H1 (cell line): ENCODE results near the gene GRIK2. TPM values are rescaled to one million over a fixed set of nuclear protein-coding genes. Genes with fewer than 3 reads are reported as not detected.

ENCODE experiments used
- CTCF ChIA-PET: fragments of 300-600 bp; sonication (Branson Sonifier 250); formaldehyde crosslinking; loops from one replicate; lab custom pipeline; 2021; ENCODE audit not compliant: partially characterized antibody; lab: Charles Lee
- POLR2A ChIA-PET: fragments of 300-600 bp; sonication (Branson Sonifier 250); formaldehyde crosslinking; loops from one replicate; lab custom pipeline; 2021; ENCODE audit warnings: inconsistent platforms; ENCODE audit not compliant: partially characterized antibody; lab: Charles Lee
- DNase-seq, 2 experiments: peaks; one replicate each; pipeline versions ENCODE4 v3.0.0 to v3.0.0-alpha.2; 2010 to 2022; ENCODE audit warnings: low spot score in 2 of 2, low read depth in 1 of 2, mixed read lengths in 1 of 2
- FAIRE-seq: peaks from 2 replicates; lab custom pipeline; 2011; peaks lifted over from hg19 to GRCh38; lab: Jason Lieb, UNC
- H2AFZ ChIP-seq: 2 replicates; pipeline ENCODE4 v1.8.1; 2012; ENCODE audit warnings: low read length, inconsistent platforms
- H2AK5ac ChIP-seq: 2 replicates; pipeline ENCODE4 v1.6.1; 2013; ENCODE audit warnings: low read depth, low read length
- H2BK120ac ChIP-seq: replicated peaks from 2 replicates; pipeline ENCODE3; 2013; ENCODE audit warnings: low read depth, low read length, inconsistent platforms
- H2BK12ac ChIP-seq: 2 replicates; pipeline ENCODE4 v1.6.1; 2013; ENCODE audit warnings: low read depth, low read length
- H2BK15ac ChIP-seq: 2 replicates; pipeline ENCODE4 v1.6.1; 2013; ENCODE audit warnings: low read length
- H2BK20ac ChIP-seq: 2 replicates; pipeline ENCODE4 v1.6.1; 2013; ENCODE audit warnings: low read length
- H2BK5ac ChIP-seq: 2 replicates; pipeline ENCODE4 v1.6.1; 2013; ENCODE audit warnings: low read depth, low read length
- H3K14ac ChIP-seq: 2 replicates; pipeline ENCODE4 v1.6.1; 2013; ENCODE audit warnings: inconsistent platforms; ENCODE audit not compliant: insufficient read length
- H3K18ac ChIP-seq: 2 replicates; pipeline ENCODE4 v1.6.1; 2013; ENCODE audit warnings: low read length; ENCODE audit errors: extremely low read depth
- H3K23ac ChIP-seq: 2 replicates; pipeline ENCODE4 v1.6.1; 2013; ENCODE audit warnings: inconsistent platforms; ENCODE audit not compliant: insufficient read length
- H3K23me2 ChIP-seq: 2 replicates; pipeline ENCODE4 v1.6.1; 2013; ENCODE audit warnings: low read depth, low read length
- H3K27ac ChIP-seq: 2 replicates; pipeline ENCODE4 v1.6.1; 2011; ENCODE audit warnings: low read depth, low read length, inconsistent platforms
- H3K27me3 ChIP-seq, 4 experiments: replicated peaks in 1 of 4; 1 replicate in 1 of 4; 2 replicates in 3 of 4; pipeline versions ENCODE4 v1.6.1 to v1.8.1; 2011 to 2013; ENCODE audit warnings: low read length in 3 of 4, mild to moderate bottlenecking in 3 of 4, inconsistent platforms in 2 of 4, mixed read lengths in 2 of 4, moderate library complexity in 1 of 4; ENCODE audit not compliant: control insufficient read depth in 3 of 4, insufficient read depth in 3 of 4; ENCODE audit errors: extremely low read depth in 1 of 4
- H3K36me3 ChIP-seq, 4 experiments: 2 replicates each; pipeline versions ENCODE4 v1.6.1 to v1.8.1; 2011 to 2013; ENCODE audit warnings: mild to moderate bottlenecking in 4 of 4, low read length in 3 of 4, moderate library complexity in 2 of 4, control low read depth in 1 of 4, inconsistent platforms in 1 of 4; ENCODE audit not compliant: insufficient read depth in 4 of 4, control insufficient read depth in 2 of 4
- H3K4ac ChIP-seq: replicated peaks from 2 replicates; pipeline ENCODE3; 2013; ENCODE audit warnings: low read length, low read depth, mixed read lengths, inconsistent platforms; ENCODE audit not compliant: insufficient read length
- H3K4me1 ChIP-seq, 4 experiments: replicated peaks in 1 of 4; 1 replicate in 1 of 4; 2 replicates in 3 of 4; pipeline versions ENCODE4 v1.6.1 to v1.8.1; 2011 to 2013; ENCODE audit warnings: low read length in 3 of 4, inconsistent platforms in 2 of 4, mixed read lengths in 1 of 4; ENCODE audit not compliant: insufficient read depth in 4 of 4, control insufficient read depth in 3 of 4
- H3K4me2 ChIP-seq, 2 experiments: 2 replicates each; pipeline versions ENCODE4 v1.6.1 to v1.8.1; 2011 to 2013; ENCODE audit warnings: low read depth in 2 of 2, low read length in 2 of 2, control low read depth in 1 of 2, inconsistent platforms in 1 of 2, mild to moderate bottlenecking in 1 of 2; ENCODE audit not compliant: insufficient read depth in 1 of 2
- H3K4me3 ChIP-seq, 4 experiments: fragments of 200-600, 300-600 bp in 1 of 4; sonication (generic), shearing (Covaris generic), sonication (Bioruptor Twin) in 1 of 4; 2 replicates each; pipeline versions ENCODE4 v1.5.1 to v1.8.1; 2011 to 2016; ENCODE audit warnings: low read length in 4 of 4, low read depth in 3 of 4, control low read depth in 2 of 4, inconsistent platforms in 2 of 4, mild to moderate bottlenecking in 2 of 4, mixed read lengths in 1 of 4, moderate library complexity in 1 of 4; ENCODE audit not compliant: insufficient read depth in 2 of 4; ENCODE audit errors: extremely low read depth in 1 of 4
- H3K56ac ChIP-seq: replicated peaks from 2 replicates; pipeline ENCODE3; 2013; ENCODE audit warnings: low read depth, mild to moderate bottlenecking, mixed read lengths, low read length, inconsistent platforms; ENCODE audit not compliant: insufficient read length
- H3K79me1 ChIP-seq: 2 replicates; pipeline ENCODE4 v1.6.1; 2013; ENCODE audit warnings: low read depth, low read length, control low read depth
- H3K79me2 ChIP-seq, 2 experiments: 2 replicates each; pipeline versions ENCODE4 v1.6.1 to v1.8.1; 2012 to 2013; ENCODE audit warnings: low read length in 2 of 2, mild to moderate bottlenecking in 2 of 2, inconsistent platforms in 1 of 2; ENCODE audit not compliant: insufficient read depth in 2 of 2, control insufficient read depth in 1 of 2
- H3K9ac ChIP-seq, 4 experiments: replicated peaks in 1 of 4; 1 replicate in 1 of 4; 2 replicates in 3 of 4; pipeline versions ENCODE4 v1.6.1 to v1.8.1; 2011 to 2013; ENCODE audit warnings: low read depth in 3 of 4, low read length in 3 of 4, control low read depth in 2 of 4, mild to moderate bottlenecking in 2 of 4, moderate library complexity in 2 of 4, inconsistent platforms in 1 of 4; ENCODE audit errors: extremely low read depth in 1 of 4
- H3K9me3 ChIP-seq, 2 experiments: 2 replicates each; pipeline versions ENCODE4 v1.6.1 to v1.8.1; 2012 to 2013; ENCODE audit warnings: mild to moderate bottlenecking in 2 of 2, moderate library complexity in 2 of 2, control low read depth in 1 of 2, inconsistent platforms in 1 of 2, low read depth in 1 of 2, low read length in 1 of 2, mixed read lengths in 1 of 2; ENCODE audit not compliant: insufficient read depth in 2 of 2
- H4K20me1 ChIP-seq, 2 experiments: replicated peaks in 1 of 2; 2 replicates each; pipeline versions ENCODE3 to v1.8.1; 2011 to 2013; ENCODE audit warnings: inconsistent platforms in 2 of 2, low read length in 2 of 2, mild to moderate bottlenecking in 1 of 2; ENCODE audit not compliant: insufficient read depth in 2 of 2, control insufficient read depth in 1 of 2
- H4K5ac ChIP-seq: 2 replicates; pipeline ENCODE4 v1.6.1; 2013; ENCODE audit warnings: low read length, low read depth, mixed read lengths, inconsistent platforms; ENCODE audit not compliant: insufficient read length
- H4K8ac ChIP-seq: 2 replicates; pipeline ENCODE4 v1.8.0; 2013; ENCODE audit warnings: mild to moderate bottlenecking, moderate library complexity, low read length, inconsistent platforms; ENCODE audit not compliant: insufficient read depth; ENCODE audit errors: extremely low read depth
- H4K91ac ChIP-seq: replicated peaks from 2 replicates; pipeline ENCODE3; 2013; ENCODE audit warnings: low read length, mixed read lengths, inconsistent platforms; ENCODE audit not compliant: insufficient read length
- CEBPB ChIP-seq: IDR thresholded peaks from 2 replicates; pipeline ENCODE4 v1.6.1; 2012; ENCODE audit warnings: low read depth, low read length
- EGR1 ChIP-seq: IDR thresholded peaks from 2 replicates; pipeline ENCODE4 v1.6.1; 2011; ENCODE audit warnings: low read depth, low read length, borderline replicate concordance
- HDAC6 ChIP-seq: IDR thresholded peaks from one replicate; pipeline ENCODE4 v1.7.1; 2012; ENCODE audit warnings: low read depth, mild to moderate bottlenecking, inconsistent platforms, low read length, moderate library complexity
- MAFK ChIP-seq: IDR thresholded peaks from 2 replicates; pipeline ENCODE4 v1.6.1; 2012; ENCODE audit warnings: low read depth, mild to moderate bottlenecking, improper control_type of control experiment, low read length
- NANOG ChIP-seq: IDR thresholded peaks from 2 replicates; pipeline ENCODE4 v1.6.1; 2011; ENCODE audit warnings: low read length, low read depth, mild to moderate bottlenecking, inconsistent platforms; ENCODE audit not compliant: insufficient read depth, poor library complexity, severe bottlenecking
- NRF1 ChIP-seq: IDR thresholded peaks from 2 replicates; pipeline ENCODE4 v1.6.1; 2011; ENCODE audit warnings: mild to moderate bottlenecking, low read depth, low read length, improper control_type of control experiment
- RBBP5 ChIP-seq: IDR thresholded peaks from 2 replicates; pipeline ENCODE4 v1.7.1; 2012; ENCODE audit warnings: low read depth, mild to moderate bottlenecking, inconsistent platforms, low read length, moderate library complexity, borderline replicate concordance
- RFX5 ChIP-seq: IDR thresholded peaks from 2 replicates; pipeline ENCODE4 v1.6.1; 2011; ENCODE audit warnings: low read depth, low read length, improper control_type of control experiment, borderline replicate concordance
- SUZ12 ChIP-seq: fragments of 200-600 bp; sonication (generic); IDR thresholded peaks from 2 replicates; pipeline ENCODE4 v1.6.1; 2012; ENCODE audit warnings: mild to moderate bottlenecking, inconsistent platforms, low read length, moderate library complexity, mixed read lengths
- TCF12 ChIP-seq: IDR thresholded peaks from 2 replicates; pipeline ENCODE4 v1.6.1; 2011; ENCODE audit warnings: low read depth, mild to moderate bottlenecking, low read length
- WGBS, 2 experiments: shearing (Covaris generic) in 1 of 2; methylation state at CpG; one replicate each; pipeline versions ENCODE4 v1.1.6 to v1.1.7; 2013 to 2015; ENCODE audit warnings: low lambda C conversion rate in 2 of 2, mixed read lengths in 2 of 2, inconsistent platforms in 1 of 2, low coverage in 1 of 2, missing lambda C conversion rate in 1 of 2; ENCODE audit not compliant: insufficient replicate concordance in 2 of 2, insufficient coverage in 1 of 2, insufficient read length in 1 of 2; ENCODE audit errors: extremely low coverage in 1 of 2, missing lambda C conversion rate in 1 of 2; 5-methylcytosine and 5-hydroxymethylcytosine counted together
- polyA plus RNA-seq, 7 experiments: library from polyadenylated mRNA; depleted of rRNA in 3 of 7; stranded (reverse) in 5 of 7; unstranded in 2 of 7; fragments of >200 nt in 5 of 7; fragments of 200-250 nt in 2 of 7; gene quantifications; 1 replicate in 5 of 7; 2 replicates in 1 of 7; 4 replicates in 1 of 7; pipeline versions ENCODE4 v1.2.1 to v1.2.3, GENCODE V29; 2011 to 2013; ENCODE audit warnings: missing spikeins in 2 of 7, mixed read lengths in 2 of 7
- total RNA-seq: library from RNA; stranded (reverse); fragmentation: NEBNext Ultra II Directional; extraction: Animal tissue kit (Norgen Biotek cat#: 25700); gene quantifications from 2 replicates; pipeline ENCODE4 v1.2.1, GENCODE V29; 2021
- TF ChIP-seq, protein P1 (sequence below): IDR thresholded peaks from 2 replicates; pipeline ENCODE4 v1.6.1; 2012; ENCODE audit warnings: inconsistent platforms
- TF ChIP-seq, protein P2 (sequence below), 3 experiments: IDR thresholded peaks; 1 replicate in 2 of 3; 2 replicates in 1 of 3; pipeline versions ENCODE4 v1.5.1 to v1.6.1; 2011; ENCODE audit warnings: low read length in 3 of 3, mild to moderate bottlenecking in 3 of 3, inconsistent platforms in 2 of 3, low read depth in 1 of 3, moderate library complexity in 1 of 3; ENCODE audit not compliant: insufficient read depth in 1 of 3; ENCODE audit errors: control extremely low read depth in 1 of 3

Gene GRIK2
- total and polyA plus RNA-seq, 2 of the 8 experiments (the other 6 are each of a cell fraction or from before 2014, with no cell fraction given) = 1.8 to 2.2 TPM

DNA sequence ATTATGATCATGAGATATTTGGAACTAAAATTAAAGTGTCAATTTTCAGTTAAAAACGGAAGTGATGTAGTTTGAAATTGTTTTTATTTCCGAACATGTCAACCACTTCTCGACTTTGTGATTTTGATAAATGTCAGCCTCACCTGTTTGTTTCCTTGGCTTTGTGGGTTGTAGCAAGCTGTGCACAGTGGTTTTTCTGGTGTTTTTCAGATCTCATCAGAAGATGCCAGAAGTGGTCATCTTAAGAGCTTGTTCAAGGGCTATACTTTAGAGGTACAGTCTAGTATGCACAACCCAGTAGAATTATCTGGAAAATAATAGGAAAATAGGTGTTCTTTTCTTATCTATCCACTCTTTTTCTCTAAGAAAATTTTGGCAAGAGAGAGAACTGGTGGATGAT lies 134.0 kb downstream of the GRIK2 start:
- no peak overlapping the region for H4K91ac ChIP-seq
- no peaks in the 10 kb centered on the region for H3K23me2 ChIP-seq
- no peaks in the 10 kb centered on the region for H3K27me3 ChIP-seq
- H2BK12ac ChIP-seq = no peak overlapping the region
- H2AK5ac ChIP-seq = no peak overlapping the region
- POLR2A ChIA-PET = interaction anchor here (0.5 to 1.5 kb wide), 2 partner anchors 9 to 189 kb away, joined by 3 read pairs; no protein-coding TSS in a partner anchor
- no peaks in the 10 kb centered on the region for H3K79me2 ChIP-seq
- no peak overlapping the region for H2BK120ac ChIP-seq
- H2BK20ac ChIP-seq = no peak overlapping the region
- H2BK15ac ChIP-seq = no peak overlapping the region
- no peak overlapping the region for H3K27ac ChIP-seq
- DNase-seq (no peak), FAIRE-seq (no peak)
- H4K20me1 ChIP-seq = no peaks in the 10 kb centered on the region
- no peaks in the 10 kb centered on the region for H3K79me1 ChIP-seq
- H4K8ac ChIP-seq = no peak overlapping the region
- H3K56ac ChIP-seq = no peak overlapping the region
- H3K4me1 ChIP-seq = no peaks in the 10 kb centered on the region
- no peak overlapping the region for H3K18ac ChIP-seq
- H3K4ac ChIP-seq = no peak overlapping the region
- no peak overlapping the region for H3K4me2 ChIP-seq
- CTCF ChIA-PET = no interaction called here
- H4K5ac ChIP-seq = no peak overlapping the region
- no peak overlapping the region for H2AFZ ChIP-seq
- no peaks in the 10 kb centered on the region for H3K9me3 ChIP-seq
- H3K23ac ChIP-seq = no peak overlapping the region
- no peaks in the 10 kb centered on the region for H3K36me3 ChIP-seq
- WGBS, 2 experiments = 94 to 100% methylated on average over 1 to 3 of the region's 3 CpGs
- H3K9ac ChIP-seq = no peak overlapping the region
- no peak overlapping the region for H2BK5ac ChIP-seq
- no peak overlapping the region for H3K4me3 ChIP-seq
- no peak overlapping the region for H3K14ac ChIP-seq
- TF ChIP-seq CEBPB (no peak), EGR1 (no peak), SUZ12 (no peak), NRF1 (no peak), MAFK (no peak), RBBP5 (no peak), TCF12 (no peak), RFX5 (no peak), HDAC6 (no peak), NANOG (no peak)
- TF ChIP-seq, protein P1, sequence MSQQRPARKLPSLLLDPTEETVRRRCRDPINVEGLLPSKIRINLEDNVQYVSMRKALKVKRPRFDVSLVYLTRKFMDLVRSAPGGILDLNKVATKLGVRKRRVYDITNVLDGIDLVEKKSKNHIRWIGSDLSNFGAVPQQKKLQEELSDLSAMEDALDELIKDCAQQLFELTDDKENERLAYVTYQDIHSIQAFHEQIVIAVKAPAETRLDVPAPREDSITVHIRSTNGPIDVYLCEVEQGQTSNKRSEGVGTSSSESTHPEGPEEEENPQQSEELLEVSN = no peak
- TF ChIP-seq, protein P2, sequence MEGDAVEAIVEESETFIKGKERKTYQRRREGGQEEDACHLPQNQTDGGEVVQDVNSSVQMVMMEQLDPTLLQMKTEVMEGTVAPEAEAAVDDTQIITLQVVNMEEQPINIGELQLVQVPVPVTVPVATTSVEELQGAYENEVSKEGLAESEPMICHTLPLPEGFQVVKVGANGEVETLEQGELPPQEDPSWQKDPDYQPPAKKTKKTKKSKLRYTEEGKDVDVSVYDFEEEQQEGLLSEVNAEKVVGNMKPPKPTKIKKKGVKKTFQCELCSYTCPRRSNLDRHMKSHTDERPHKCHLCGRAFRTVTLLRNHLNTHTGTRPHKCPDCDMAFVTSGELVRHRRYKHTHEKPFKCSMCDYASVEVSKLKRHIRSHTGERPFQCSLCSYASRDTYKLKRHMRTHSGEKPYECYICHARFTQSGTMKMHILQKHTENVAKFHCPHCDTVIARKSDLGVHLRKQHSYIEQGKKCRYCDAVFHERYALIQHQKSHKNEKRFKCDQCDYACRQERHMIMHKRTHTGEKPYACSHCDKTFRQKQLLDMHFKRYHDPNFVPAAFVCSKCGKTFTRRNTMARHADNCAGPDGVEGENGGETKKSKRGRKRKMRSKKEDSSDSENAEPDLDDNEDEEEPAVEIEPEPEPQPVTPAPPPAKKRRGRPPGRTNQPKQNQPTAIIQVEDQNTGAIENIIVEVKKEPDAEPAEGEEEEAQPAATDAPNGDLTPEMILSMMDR (IDR thresholded peaks at IDR 0.05; ENCODE audit: control extremely low read depth in 1 of 3, insufficient read depth in 1 of 3, low read depth in 1 of 3, low read length in 3 of 3) = no peak
